ENCODE data around the gene CEP128. TPM values are rescaled to one million over a fixed set of nuclear protein-coding genes. Genes with fewer than 3 reads are reported as not detected.

The CEP128 gene
- total and polyA plus RNA-seq, 2 donors from 2014 or later = 0.43 to 9.0 TPM

GRCh38 chr14:80485764-80486163 is 455.8 kb downstream of the CEP128 start:
- Histone ChIP-seq H3K4me1 (ENCODE audit: control insufficient read depth in 2 of 3, insufficient read depth in 2 of 3, low read depth in 1 of 3, low read length in 3 of 3) (no peaks in the 10 kb centered on the region), H3K9me3 (ENCODE audit: control insufficient read depth in 2 of 3, insufficient read depth in 1 of 3, low read length in 3 of 3) (no peaks in the 10 kb centered on the region), H3K9ac (ENCODE audit: low read length in 3 of 3) (no peak overlapping the region), H3K36me3 (ENCODE audit: control insufficient read depth in 2 of 3, insufficient read depth in 3 of 3, low read length in 3 of 3) (no peaks in the 10 kb centered on the region), H3K27me3 (ENCODE audit: control insufficient read depth, insufficient read depth, low read length) (no peaks in the 10 kb centered on the region), H3K27ac (ENCODE audit: low read depth in 2 of 2, low read length in 2 of 2) (no peak overlapping the region), H3K4me3 (ENCODE audit: low read length in 3 of 3) (no peak overlapping the region)
- no peak for TF ChIP-seq CTCF (IDR thresholded peaks at IDR 0.05; ENCODE audit: borderline replicate concordance, extremely low read depth, insufficient read depth)
- intact Hi-C loops (cut with DNase I) = no loop called here
- FAIRE-seq (no peak), DNase-seq (no peak)

GRCh38 chr14:80483331-80483730 is 458.2 kb downstream of the CEP128 start:
- Histone ChIP-seq H3K4me1 (ENCODE audit: control insufficient read depth in 2 of 3, insufficient read depth in 2 of 3, low read depth in 1 of 3, low read length in 3 of 3) (no peaks in the 10 kb centered on the region), H3K27me3 (ENCODE audit: control insufficient read depth, insufficient read depth, low read length) (no peaks in the 10 kb centered on the region), H3K9me3 (ENCODE audit: control insufficient read depth in 2 of 3, insufficient read depth in 1 of 3, low read length in 3 of 3) (no peaks in the 10 kb centered on the region), H3K27ac (ENCODE audit: low read depth in 2 of 2, low read length in 2 of 2) (no peak overlapping the region), H3K36me3 (ENCODE audit: control insufficient read depth in 2 of 3, insufficient read depth in 3 of 3, low read length in 3 of 3) (no peaks in the 10 kb centered on the region), H3K4me3 (ENCODE audit: low read length in 3 of 3) (no peak overlapping the region), H3K9ac (ENCODE audit: low read length in 3 of 3) (no peak overlapping the region)
- TF ChIP-seq CTCF (IDR thresholded peaks at IDR 0.05; ENCODE audit: borderline replicate concordance, extremely low read depth, insufficient read depth) = no peak
- intact Hi-C loops (cut with DNase I) = no loop called here
- FAIRE-seq (no peak), DNase-seq (no peak)

GRCh38 chr14:80477388-80478160 is 464.0 kb downstream of the CEP128 start:
- no peaks in the 10 kb centered on the region for H3K36me3 ChIP-seq (ENCODE audit: control insufficient read depth in 2 of 3, insufficient read depth in 3 of 3, low read length in 3 of 3)
- H3K9ac ChIP-seq (ENCODE audit: low read length in 3 of 3) = no peak overlapping the region
- no peaks in the 10 kb centered on the region for H3K27me3 ChIP-seq (ENCODE audit: control insufficient read depth, insufficient read depth, low read length)
- H3K4me3 ChIP-seq (ENCODE audit: low read length in 3 of 3) = no peak overlapping the region
- intact Hi-C loops (cut with DNase I) = no loop called here
- FAIRE-seq = no peak
- peaks cover 0 to 7% (median 0%) of the 10 kb centered on the region in 3 donors for H3K9me3 ChIP-seq (ENCODE audit: control insufficient read depth in 2 of 3, insufficient read depth in 1 of 3, low read length in 3 of 3)
- DNase-seq = no peak
- no peak for TF ChIP-seq CTCF (IDR thresholded peaks at IDR 0.05; ENCODE audit: borderline replicate concordance, extremely low read depth, insufficient read depth)
- H3K4me1 ChIP-seq (ENCODE audit: control insufficient read depth in 2 of 3, insufficient read depth in 2 of 3, low read depth in 1 of 3, low read length in 3 of 3) = no peaks in the 10 kb centered on the region
- peak overlapping the region in 1 of 2 donors; percentile 7 for H3K27ac ChIP-seq (ENCODE audit: low read depth in 2 of 2, low read length in 2 of 2)
